Measurements from ENCODE around the gene GCNT4.

Gene GCNT4

DNA sequence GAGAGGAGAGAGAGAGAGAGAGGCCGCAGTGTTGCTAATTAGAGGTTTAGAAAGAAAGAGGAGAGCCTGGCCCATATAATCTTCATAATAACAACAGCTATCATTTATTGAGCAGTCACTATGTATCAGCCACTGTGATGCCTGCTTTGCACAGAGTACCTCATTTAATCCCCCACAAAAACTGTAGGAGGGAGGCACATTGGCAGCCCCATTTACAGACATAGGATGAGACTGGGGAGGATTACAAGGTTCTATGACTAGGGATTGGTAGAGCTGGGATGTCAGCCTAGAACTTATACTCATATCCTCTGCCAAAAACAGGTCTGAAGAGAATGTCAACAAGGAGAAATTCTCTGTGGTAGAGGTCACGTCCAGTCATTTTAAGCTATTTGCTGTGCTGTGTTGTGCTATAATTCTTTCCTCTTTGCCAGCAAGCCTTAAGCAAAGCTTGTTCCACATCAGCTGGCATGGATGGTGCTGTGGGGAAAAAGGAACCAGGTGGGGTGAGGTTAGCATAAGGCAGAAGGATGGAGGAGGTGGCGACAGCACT lies 6.7 kb upstream of the GCNT4 start:
- TF ChIP-seq, protein P1, sequence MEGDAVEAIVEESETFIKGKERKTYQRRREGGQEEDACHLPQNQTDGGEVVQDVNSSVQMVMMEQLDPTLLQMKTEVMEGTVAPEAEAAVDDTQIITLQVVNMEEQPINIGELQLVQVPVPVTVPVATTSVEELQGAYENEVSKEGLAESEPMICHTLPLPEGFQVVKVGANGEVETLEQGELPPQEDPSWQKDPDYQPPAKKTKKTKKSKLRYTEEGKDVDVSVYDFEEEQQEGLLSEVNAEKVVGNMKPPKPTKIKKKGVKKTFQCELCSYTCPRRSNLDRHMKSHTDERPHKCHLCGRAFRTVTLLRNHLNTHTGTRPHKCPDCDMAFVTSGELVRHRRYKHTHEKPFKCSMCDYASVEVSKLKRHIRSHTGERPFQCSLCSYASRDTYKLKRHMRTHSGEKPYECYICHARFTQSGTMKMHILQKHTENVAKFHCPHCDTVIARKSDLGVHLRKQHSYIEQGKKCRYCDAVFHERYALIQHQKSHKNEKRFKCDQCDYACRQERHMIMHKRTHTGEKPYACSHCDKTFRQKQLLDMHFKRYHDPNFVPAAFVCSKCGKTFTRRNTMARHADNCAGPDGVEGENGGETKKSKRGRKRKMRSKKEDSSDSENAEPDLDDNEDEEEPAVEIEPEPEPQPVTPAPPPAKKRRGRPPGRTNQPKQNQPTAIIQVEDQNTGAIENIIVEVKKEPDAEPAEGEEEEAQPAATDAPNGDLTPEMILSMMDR (IDR thresholded peaks at IDR 0.05; ENCODE audit: low read depth, low read length), result no peak
- in situ Hi-C loops (cut with HindIII; ENCODE audit: low sequenced_read_pairs), result no loop called here
- H3K4me3 ChIP-seq (ENCODE audit: low read depth, low read length), result no peak overlapping the region
- DNase-seq (ENCODE audit: low read depth, low spot score), result no peak

DNA sequence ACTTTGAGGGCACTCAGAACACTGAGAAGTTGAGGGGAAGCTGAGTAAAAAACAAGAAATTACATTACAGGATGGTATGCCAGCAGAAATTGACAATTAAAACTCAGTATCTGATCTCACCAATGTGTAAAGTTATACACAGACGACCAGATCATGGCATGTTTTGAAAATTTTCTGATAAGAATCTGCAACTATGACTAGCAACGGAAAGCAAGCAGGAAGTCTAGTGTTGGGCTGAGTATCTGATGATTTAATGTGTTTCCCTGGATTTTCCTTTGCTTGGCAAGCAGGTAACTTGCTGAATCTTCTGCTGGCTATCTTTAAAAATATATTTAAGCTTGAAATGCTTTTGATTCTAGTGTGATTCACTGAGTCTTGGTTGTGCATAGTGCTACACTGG lies 5.2 kb upstream of the GCNT4 start:
- no peak for DNase-seq (ENCODE audit: low read depth, low spot score)
- TF ChIP-seq, protein P1 (IDR thresholded peaks at IDR 0.05; ENCODE audit: low read depth, low read length), result no peak
- no peak overlapping the region for H3K4me3 ChIP-seq (ENCODE audit: low read depth, low read length)
- in situ Hi-C loops (cut with HindIII; ENCODE audit: low sequenced_read_pairs), result no loop called here

DNA sequence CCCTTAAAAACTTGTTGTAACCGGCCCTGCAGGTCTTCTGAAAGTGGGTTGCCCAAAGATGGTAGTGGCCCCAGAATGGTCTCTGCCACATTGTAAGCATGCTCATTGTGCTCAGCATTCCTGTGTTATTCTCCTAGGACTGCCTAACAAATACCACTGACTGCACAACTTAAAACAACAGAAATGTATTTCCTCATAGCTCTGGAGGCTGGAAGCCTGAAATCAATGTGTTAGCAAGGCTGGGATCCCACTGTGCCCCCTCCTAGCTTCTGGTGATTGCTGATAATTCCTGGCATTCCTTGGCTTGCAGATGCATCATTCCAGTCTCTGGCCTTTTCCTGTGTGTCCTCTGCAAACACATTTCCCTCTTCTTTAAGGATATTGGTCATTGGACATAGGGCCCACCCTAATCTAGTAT lies 3.4 kb upstream of the GCNT4 start:
- no peak overlapping the region for H3K4me3 ChIP-seq (ENCODE audit: low read depth, low read length)
- DNase-seq (ENCODE audit: low read depth, low spot score), result peak; percentile 63
- TF ChIP-seq, protein P1 (IDR thresholded peaks at IDR 0.05; ENCODE audit: low read depth, low read length), result no peak
- in situ Hi-C loops (cut with HindIII; ENCODE audit: low sequenced_read_pairs), result no loop called here

DNA sequence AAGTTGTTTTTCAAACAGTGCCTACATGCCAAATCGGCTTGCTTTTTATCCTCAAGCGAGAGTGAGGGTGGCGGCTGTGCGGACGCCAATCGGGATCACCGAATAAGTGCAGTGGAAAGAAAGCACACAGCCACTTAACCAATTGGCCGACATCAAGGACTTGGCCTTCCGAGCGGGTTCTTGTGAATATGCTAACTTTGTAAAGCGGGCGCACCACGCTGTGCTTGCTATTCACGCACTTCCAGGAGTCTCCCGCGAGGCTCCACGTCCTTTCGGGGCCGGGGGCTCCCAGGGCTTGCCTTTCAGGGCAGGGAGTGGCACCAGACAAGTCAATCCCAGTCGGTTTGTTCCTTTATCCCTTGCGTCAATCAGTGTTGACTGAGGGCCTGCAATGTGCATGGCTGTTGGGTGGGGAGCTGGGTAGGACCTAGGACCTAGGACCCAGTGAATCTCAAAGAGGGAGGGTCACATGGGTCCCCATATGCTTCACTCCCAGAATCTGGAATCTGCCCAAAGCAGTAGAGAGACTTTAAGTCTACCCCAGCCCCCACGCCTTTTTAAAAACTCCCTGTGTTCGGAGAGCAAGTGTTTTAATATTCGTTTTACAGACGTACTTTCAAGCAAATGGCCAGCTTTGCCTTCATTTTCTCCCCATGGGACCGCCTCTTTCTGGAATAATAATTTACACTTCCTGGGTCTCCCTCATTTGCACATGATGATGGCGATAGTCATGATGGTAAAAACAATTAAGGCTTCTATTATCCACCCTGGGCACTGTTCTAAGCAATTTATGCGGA lies 2.0 kb upstream of the GCNT4 start:
- DNase-seq (ENCODE audit: low read depth, low spot score), result peak; percentile 57
- TF ChIP-seq, protein P1 (IDR thresholded peaks at IDR 0.05; ENCODE audit: low read depth, low read length), result no peak
- peak overlapping the region; percentile 60 for H3K4me3 ChIP-seq (ENCODE audit: low read depth, low read length)
- in situ Hi-C loops (cut with HindIII; ENCODE audit: low sequenced_read_pairs), result no loop called here

DNA sequence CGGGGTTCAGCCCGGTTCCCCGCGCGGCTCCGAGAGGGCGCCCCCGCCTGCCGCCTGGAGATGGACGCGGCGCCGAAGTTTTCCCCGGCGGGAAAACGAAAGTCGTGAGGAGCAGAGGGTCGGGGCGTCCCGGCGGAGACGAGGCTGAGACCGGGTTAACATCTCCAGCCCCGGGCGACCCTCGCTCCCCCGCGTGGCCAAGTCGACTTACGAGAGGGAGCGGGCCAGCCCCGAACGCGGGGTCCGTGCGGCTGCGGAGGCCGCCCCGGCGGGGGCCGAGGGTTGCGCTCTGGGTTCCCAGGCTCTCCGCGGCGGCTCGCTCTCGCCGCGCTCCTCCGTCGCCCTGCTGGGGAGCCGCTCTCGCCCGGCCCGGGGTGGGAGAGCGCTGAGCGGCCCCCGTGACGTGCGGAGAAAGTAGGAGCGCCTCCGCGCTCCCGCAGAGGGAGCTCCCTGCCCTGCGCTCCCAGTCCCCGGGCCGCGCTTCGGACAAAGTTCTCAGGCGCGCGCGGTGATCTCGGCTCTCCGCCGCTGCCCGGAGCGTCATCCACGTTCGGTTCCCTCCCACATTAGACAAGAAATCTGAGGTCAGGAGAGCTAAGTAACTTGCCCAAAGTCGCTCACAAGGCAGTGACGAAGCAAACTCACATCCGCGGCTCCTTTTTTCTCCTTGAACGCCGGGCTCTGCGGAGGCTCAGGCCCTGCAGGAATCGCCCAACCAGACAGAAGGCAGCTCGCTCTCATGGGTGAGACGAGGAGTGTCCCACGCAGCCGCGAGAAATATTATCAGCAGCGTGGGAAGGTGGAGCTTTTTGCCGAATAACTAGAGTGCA lies 1.2 kb upstream of the GCNT4 start:
- TF ChIP-seq, protein P1 (IDR thresholded peaks at IDR 0.05; ENCODE audit: low read depth, low read length), result peak; percentile 15
- H3K4me3 ChIP-seq (ENCODE audit: low read depth, low read length), result peak overlapping the region; percentile 60
- peak; percentile 73 for DNase-seq (ENCODE audit: low read depth, low spot score)
- in situ Hi-C loops (cut with HindIII; ENCODE audit: low sequenced_read_pairs), result no loop called here

DNA sequence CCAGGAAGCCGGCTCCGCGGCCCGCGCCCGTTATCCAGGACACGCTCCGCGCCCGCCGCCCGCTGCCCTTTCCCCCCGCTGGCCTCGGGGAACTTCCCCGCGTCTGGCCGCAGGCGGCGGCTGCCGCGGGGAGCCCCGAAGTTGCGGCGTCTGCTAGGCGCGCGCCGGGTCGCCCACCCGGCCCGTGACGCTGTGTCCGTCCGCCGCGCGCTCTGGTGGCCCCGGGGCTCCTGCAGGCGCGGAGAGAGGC lies 621 bp upstream of the GCNT4 start:
- H3K4me3 ChIP-seq (ENCODE audit: low read depth, low read length), result peak overlapping the region; percentile 60
- in situ Hi-C loops (cut with HindIII; ENCODE audit: low sequenced_read_pairs), result no loop called here
- no peak for DNase-seq (ENCODE audit: low read depth, low spot score)
- TF ChIP-seq, protein P1 (IDR thresholded peaks at IDR 0.05; ENCODE audit: low read depth, low read length), result no peak

All from astrocyte of the spinal cord (primary cell).